HFFc6 (cell line): Measurements from ENCODE around the gene CILP2. TPM values are rescaled to one million over a fixed set of nuclear protein-coding genes. Genes with fewer than 3 reads are reported as not detected.

Experiments
- DNase-seq: peaks from one replicate; pipeline ENCODE4 v3.0.0-alpha.2; 2018
- H3K27ac Mint-ChIP-seq: 2 replicates; pipeline ENCODE4 v1.8.0; 2020; ENCODE audit warnings: mild to moderate bottlenecking, mixed read lengths
- H3K27me3 Mint-ChIP-seq: 2 replicates; pipeline ENCODE4 v1.8.0; 2021; ENCODE audit warnings: mild to moderate bottlenecking, moderate library complexity, mixed read lengths; ENCODE audit not compliant: insufficient read depth
- H3K36me3 Mint-ChIP-seq: 2 replicates; pipeline ENCODE4 v1.8.0; 2021; ENCODE audit warnings: low read depth, mixed read lengths
- H3K4me1 Mint-ChIP-seq: 2 replicates; pipeline ENCODE4 v1.8.0; 2020; ENCODE audit warnings: low read depth, mixed read lengths
- H3K4me3 Mint-ChIP-seq: 2 replicates; pipeline ENCODE4 v1.8.0; 2020; ENCODE audit warnings: mild to moderate bottlenecking, moderate library complexity, mixed read lengths
- H3K9me3 Mint-ChIP-seq: 2 replicates; pipeline ENCODE4 v1.8.0; 2020; ENCODE audit warnings: mild to moderate bottlenecking, mixed read lengths
- total RNA-seq, 6 experiments: library from RNA; stranded (reverse); fragmentation: NEBNext Ultra II Directional; extraction: Animal tissue kit (Norgen Biotek cat#: 25700); gene quantifications; 2 replicates in 1 of 6; 3 replicates in 5 of 6; pipeline ENCODE4 v1.2.3, GENCODE V29; 2021
- TF ChIP-seq, protein P1 (sequence below): fragments of 200-600 bp; sonication (generic); IDR thresholded peaks from 2 replicates; pipeline ENCODE4 v1.5.0; 2021; ENCODE audit warnings: antibody characterized with exemption, mild to moderate bottlenecking

The CILP2 gene
- total RNA-seq, 6 experiments from 2014 or later: 0.09 to 0.28 (median 0.15) TPM

DNA sequence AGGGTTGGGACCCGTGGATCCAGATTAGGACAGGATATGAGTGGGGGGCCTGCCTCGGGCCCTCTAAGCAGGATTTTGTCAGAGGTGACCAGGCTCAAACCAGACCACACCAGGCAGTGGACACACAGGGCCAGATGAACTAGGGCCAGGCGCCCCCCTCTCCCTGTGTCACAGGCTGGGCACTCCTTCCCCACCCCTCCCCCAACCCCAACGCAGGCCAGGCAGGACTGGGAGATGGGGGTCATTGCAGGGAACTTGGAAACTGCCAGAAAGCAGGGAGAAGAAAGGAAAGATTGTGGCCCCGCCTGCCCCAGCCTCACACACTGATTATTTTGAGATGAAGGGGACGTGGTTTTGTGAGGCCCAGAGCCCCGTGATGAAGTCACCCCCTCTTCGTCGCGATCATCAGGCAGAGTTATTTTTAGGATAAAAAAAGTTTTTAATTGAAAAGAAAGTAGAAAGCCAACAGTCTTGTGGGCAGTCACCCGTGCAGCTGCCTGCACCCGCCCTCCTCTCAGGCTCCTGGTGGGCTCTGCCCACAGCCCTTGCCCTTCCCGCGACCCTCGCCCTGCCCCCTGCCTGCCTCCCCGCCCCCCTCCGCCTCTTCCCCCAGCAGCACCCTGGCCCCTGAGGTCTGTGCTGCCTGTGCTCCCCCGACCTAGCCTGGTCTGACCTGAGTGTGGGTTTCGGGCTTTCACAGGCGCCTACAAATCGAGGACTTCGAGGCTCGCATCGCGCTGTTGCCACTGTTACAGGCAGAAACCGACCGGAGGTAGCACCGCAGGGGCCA is 11.3 kb upstream of the CILP2 start:
- TF ChIP-seq, protein P1, sequence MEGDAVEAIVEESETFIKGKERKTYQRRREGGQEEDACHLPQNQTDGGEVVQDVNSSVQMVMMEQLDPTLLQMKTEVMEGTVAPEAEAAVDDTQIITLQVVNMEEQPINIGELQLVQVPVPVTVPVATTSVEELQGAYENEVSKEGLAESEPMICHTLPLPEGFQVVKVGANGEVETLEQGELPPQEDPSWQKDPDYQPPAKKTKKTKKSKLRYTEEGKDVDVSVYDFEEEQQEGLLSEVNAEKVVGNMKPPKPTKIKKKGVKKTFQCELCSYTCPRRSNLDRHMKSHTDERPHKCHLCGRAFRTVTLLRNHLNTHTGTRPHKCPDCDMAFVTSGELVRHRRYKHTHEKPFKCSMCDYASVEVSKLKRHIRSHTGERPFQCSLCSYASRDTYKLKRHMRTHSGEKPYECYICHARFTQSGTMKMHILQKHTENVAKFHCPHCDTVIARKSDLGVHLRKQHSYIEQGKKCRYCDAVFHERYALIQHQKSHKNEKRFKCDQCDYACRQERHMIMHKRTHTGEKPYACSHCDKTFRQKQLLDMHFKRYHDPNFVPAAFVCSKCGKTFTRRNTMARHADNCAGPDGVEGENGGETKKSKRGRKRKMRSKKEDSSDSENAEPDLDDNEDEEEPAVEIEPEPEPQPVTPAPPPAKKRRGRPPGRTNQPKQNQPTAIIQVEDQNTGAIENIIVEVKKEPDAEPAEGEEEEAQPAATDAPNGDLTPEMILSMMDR: no peak
- no peaks in the 10 kb centered on the region for H3K36me3 Mint-ChIP-seq
- H3K9me3 Mint-ChIP-seq: no peaks in the 10 kb centered on the region
- no peak for DNase-seq
- no peak overlapping the region for H3K4me3 Mint-ChIP-seq
- H3K4me1 Mint-ChIP-seq: peaks cover 18% of the 10 kb centered on the region
- H3K27me3 Mint-ChIP-seq: no peaks in the 10 kb centered on the region; the same call in 1 of the 2 replicates
- H3K27ac Mint-ChIP-seq: no peak overlapping the region

DNA sequence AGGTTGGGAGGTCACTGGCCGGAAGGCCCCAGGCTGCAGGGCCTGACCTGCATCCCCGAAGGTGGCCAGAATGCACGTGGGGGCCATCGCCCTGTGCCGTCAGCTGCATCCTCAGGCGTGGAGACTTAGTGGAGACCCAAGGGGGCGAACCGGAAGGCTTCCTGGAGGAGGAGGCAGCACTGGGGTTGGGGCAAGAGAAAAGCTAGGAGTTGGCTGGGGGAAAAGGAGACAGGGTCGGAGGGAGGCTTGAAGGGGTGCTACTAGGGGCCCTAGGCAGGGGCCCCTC is 10.8 kb upstream of the CILP2 start:
- TF ChIP-seq, protein P1: no peak
- peaks cover 23% of the 10 kb centered on the region for H3K4me1 Mint-ChIP-seq
- no peaks in the 10 kb centered on the region for H3K36me3 Mint-ChIP-seq
- H3K9me3 Mint-ChIP-seq: no peaks in the 10 kb centered on the region
- peaks cover 2% of the 10 kb centered on the region for H3K27me3 Mint-ChIP-seq
- no peak overlapping the region for H3K27ac Mint-ChIP-seq
- no peak overlapping the region for H3K4me3 Mint-ChIP-seq
- no peak for DNase-seq

DNA sequence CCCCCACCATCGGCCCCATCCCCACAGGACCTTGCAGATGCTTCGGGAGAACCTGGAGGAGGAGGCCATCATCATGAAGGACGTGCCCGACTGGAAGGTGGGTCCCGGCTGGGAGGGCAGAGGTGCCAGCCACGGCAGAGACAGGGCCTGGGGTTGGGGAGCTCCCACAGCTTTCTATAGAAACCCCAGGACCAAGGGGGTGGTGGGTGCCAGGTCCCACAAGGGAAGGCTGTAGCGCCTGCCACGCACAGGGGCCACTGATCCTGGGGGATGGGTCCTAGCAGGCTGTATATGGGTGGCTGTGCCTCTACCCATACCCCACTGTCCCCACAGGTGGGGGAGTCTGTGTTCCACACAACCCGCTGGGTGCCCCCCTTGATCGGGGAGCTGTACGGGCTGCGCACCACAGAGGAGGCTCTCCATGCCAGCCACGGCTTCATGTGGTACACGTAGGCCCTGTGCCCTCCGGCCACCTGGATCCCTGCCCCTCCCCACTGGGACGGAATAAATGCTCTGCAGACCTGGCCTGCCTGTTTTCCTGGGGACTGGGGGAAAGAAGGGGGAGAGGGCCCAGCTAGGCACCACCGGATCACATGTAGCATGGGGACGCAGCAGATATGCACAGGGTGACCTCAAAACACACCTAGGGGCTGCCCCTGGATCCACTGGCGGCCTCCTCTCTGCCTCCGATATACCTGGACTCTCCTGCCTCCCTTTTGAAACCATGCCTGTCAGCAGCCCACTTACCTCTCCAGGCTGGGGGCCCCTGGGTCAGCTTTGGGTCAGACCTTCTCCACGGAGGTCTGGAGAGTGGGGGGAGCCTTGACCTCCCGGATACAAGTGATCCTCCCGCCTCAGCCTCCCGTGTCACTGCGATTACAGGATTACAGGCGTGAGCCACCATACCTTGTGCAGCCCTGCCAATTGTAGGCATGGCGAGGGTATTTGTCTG is 10.1 kb upstream of the CILP2 start:
- Mint-ChIP-seq H3K9me3 (no peaks in the 10 kb centered on the region), H3K27me3 (peaks cover 2% of the 10 kb centered on the region), H3K27ac (no peak overlapping the region), H3K4me3 (no peak overlapping the region), H3K36me3 (no peaks in the 10 kb centered on the region), H3K4me1 (peaks cover 23% of the 10 kb centered on the region)
- TF ChIP-seq, protein P1: no peak
- DNase-seq: no peak

DNA sequence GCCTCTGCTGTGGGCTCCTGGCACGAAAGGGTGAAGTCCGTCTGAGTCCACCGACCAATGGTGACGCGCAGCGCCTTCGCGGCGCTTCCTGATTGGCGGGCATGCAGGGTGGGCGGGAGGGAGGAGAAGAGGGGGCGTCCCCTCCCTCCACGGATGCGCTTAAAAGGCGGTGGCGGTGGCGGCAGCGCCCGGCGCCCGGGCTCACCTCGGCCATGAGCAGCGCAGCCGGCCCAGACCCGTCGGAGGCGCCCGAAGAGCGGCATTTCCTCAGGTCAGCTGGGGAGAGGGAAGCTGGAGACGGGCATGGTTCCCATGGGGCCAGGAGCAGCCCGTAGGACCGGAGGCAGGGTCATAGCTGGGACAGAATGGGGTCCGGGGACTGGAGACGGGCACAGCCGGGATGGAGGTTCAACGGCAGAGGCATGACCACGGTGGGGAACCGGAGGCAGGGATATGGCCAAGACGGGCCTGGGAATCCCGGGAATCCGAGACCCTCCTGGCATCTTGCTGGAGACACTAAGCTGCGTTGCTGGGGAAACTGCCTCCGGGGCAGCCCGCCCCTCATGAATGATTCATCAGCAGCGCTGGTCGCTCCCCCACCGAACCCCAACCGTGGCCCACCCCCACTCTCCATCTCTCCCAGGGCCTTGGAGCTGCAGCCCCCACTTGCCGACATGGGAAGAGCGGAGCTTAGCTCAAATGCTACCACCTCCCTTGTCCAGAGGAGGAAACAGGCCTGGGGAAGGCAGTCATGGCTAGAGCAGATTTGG is 9.2 kb upstream of the CILP2 start, which contains the start of gene YJEFN3:
YJEFN3 (plus strand) TSS at position 191 of the 770 bp plus-strand sequence; CDS start at position 213, 22 bp downstream.
- Mint-ChIP-seq H3K27me3 (peaks cover 2% of the 10 kb centered on the region), H3K4me3 (no peak within 1 kb of the TSS), H3K36me3 (no peaks in the 10 kb centered on the region), H3K4me1 (peaks cover 23% of the 10 kb centered on the region), H3K9me3 (no peaks in the 10 kb centered on the region), H3K27ac (no peak within 1 kb of the TSS)
- DNase-seq: no peak
- TF ChIP-seq, protein P1: no peak

DNA sequence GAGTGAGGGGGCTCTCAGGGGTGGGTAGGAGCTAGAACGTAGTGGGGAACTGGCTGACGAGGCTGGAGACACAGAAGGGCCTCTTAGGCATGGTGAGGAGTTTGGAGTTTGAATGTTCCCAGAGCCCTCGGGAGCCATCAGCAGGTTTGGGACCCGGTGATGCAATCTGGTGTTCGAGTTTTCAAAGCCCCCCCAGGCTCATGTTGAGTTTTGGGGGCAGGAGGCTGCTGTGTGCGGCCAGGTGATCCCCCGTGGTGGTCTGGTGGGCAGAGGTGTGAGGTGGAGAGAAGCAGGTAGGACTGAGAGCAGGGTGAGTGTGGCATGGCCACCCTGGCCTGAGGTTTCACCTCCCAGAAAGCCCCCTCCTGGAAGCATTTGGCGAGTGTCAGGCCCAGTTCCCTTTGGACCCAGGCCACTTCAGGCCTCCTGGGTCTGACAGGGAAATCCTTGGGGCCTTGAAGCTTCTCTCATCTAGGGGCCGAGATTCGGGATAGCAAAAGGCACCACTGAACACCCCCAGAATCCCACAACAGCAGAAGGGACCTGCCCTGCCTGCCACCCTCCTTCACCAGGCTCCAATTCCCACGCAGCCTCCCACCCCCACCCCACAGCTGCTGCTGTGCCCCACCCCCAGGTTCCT is 8.2 kb upstream of the CILP2 start:
- H3K27ac Mint-ChIP-seq: no peak overlapping the region
- H3K4me3 Mint-ChIP-seq: no peak overlapping the region
- H3K36me3 Mint-ChIP-seq: no peaks in the 10 kb centered on the region
- peaks cover 23% of the 10 kb centered on the region for H3K4me1 Mint-ChIP-seq
- peaks cover 6% of the 10 kb centered on the region for H3K27me3 Mint-ChIP-seq
- H3K9me3 Mint-ChIP-seq: no peaks in the 10 kb centered on the region
- DNase-seq: no peak
- TF ChIP-seq, protein P1: peak; percentile 8; the same call in 1 of the 2 replicates
